Raji (cell line): ENCODE measurements around the gene NSMCE3.

Source experiments
- POLR2A ChIP-seq: IDR thresholded peaks from 2 replicates; pipeline ENCODE4 v1.6.1; 2011; ENCODE audit warnings: low read depth, low read length, control low read depth; ENCODE audit not compliant: insufficient read depth

Gene NSMCE3

DNA sequence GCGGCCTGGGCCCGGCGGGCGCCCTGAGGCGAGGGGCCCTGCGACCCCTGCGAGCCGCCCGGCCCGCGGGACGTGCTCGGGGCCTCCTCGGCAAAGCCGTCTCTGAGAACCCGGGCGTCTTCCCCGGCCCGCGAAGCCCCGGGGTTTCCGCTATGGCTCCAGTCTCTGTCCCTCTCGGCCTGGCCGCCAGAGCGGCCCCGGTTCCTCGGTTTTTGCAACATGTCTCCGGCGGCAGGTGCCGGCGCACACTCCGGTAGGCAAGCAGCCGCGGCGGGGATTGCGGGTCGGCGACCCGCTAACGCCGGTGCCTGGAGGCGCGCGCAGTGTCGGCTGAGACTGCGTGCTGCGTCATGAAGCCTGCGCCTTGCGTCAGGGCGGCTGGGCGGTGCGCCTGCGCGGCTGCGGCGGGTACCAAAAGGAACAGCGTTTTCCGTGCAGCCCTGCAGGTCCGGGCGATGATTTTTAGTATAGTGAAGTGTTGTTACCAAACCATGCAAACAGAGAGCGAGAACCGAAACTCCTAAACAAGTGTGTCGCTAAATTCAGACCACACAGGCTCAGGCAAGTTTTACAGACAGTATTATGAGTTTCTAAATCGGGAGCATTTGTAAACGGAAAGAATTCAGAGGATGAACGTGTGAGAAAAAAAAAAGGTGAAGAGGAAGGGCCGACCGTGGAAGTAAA, at the start of gene NSMCE3:
Gene NSMCE3 (minus strand): TSS at position 338 of the 684 bp plus-strand sequence. CDS start 117 bp downstream, at position 221.
- peak; percentile 81 for TF ChIP-seq POLR2A

DNA sequence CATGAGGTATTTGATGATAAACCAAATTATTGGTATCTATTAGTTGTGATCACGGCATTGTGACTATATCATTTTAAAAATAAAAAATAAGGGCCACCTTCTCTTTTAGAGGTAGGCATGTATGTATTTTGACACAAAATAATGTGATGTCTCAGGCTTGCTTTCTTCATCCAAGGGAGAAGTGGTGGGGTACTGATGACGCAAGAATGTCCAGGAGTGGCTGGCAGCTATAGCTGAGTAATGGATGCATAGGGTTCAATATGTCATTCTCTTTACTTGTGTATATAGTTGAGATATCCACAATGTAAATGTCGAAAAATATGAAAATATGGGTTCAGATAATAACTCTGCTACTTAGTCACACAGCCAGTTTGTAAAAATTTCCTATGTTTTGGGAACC, 46.8 kb upstream of the NSMCE3 start:
- TF ChIP-seq POLR2A, result no peak

DNA sequence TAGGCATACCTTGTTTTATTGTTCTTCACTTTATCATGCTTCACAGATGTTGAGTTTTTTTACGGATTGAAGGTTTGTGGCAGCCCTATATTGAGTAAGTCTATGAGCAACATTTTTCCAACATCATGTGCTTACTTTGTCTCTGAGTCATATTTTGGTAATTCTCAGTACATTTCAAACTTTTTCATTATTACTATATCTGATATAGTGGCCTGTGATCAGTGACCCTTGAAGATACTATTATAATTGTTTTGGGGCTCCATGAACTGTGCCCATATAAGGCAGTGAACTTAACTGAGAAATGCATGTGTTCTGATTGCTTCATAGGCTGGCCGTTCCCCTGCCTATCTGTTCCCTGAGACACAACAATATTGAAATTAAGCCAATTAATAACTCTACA, 42.8 kb upstream of the NSMCE3 start:
- TF ChIP-seq POLR2A, result no peak

DNA sequence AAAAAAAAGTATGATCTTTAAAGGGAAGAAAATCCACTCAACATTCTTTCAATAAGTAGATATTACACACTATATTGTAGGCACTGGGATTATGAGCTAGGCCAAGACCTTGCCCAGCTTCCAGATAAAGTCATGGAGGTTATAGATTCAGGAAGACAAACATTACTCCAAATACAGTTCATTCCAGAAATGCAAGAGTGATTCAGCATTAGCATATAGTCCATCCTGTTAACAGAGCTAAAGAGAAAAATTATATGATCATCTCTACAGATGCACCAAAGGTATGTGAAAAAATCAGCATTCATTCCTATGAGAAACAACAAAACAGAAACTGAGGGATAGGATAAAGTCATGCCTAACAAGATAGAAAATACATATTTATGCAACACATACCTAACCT, 42.1 kb upstream of the NSMCE3 start:
- TF ChIP-seq POLR2A, result no peak

DNA sequence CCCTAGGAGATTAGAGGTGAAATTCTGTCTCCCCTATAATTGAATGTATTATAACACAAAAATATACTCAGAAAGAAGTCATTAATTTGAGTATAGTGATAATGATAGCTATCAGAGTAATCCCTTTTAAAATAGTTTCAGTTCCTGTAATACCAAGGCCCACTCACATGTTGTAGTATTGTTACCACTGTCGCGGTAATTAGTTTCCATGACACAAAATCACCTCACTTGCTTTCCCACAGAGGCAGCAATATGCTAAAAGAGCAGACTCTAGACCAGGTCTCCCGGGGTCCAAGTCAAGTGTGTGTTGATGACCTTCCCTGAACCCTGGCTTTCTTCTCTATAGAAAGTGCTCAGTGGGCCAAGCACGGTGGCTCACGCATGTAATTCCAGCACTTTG, 39.5 kb upstream of the NSMCE3 start:
- TF ChIP-seq POLR2A, result no peak

DNA sequence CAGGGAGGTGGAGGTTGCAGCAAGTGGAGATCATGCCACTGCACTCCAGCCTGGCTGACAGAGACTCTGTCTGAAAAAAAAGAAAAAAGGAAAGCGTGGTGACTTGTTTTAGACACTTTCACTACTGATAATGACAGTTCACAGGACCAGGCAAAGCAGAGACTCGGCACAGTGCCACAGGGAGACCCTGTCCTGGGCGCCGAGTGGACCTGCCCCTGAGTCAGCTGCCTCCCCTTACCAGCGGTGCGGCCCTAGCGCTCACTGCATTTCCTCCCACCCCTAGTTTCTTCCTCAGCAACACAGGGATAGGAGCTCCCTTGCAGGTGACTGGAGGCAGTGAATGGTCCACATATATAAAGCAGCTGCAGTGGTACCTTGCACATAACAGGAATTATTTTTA, 38.7 kb upstream of the NSMCE3 start:
- no peak for TF ChIP-seq POLR2A

DNA sequence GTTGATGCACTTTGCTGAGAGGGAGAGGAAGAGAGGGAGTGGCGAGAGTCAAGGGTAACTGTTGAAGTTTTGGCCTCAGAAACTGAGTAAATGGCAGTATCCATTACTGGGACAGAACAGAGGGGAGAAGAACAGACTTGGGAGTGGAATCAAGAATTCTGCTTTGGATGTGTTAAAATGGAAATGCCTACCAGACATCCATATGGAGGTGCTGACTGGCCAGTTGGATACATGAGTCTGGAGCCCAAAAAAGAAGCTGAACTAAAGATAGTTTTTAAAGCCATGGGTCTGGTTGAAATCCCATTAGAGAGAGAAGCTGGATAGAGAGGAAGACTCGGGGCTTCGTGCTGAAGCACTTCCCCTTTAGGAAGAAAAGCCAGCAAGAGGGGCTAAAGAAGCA, 35.9 kb upstream of the NSMCE3 start:
- TF ChIP-seq POLR2A, result no peak

DNA sequence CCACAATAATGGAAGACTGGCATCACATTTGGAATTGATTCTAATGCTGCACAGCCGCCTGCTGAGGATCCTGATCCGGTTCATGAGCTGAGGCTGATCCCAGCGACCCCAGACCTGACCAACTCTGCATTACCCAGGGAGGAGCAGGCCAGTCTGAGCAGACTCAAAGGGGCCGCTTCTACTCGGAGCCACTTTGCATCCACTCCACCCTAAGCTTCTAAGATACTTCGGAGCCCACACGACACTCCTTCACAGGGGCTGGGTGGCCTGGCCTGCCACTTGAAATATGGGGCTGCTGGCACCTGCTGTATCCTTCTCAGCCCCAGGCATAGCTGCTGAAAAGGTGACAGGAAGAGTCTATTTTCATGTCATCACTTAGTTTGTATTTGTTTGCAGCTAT, 33.2 kb upstream of the NSMCE3 start:
- no peak for TF ChIP-seq POLR2A

DNA sequence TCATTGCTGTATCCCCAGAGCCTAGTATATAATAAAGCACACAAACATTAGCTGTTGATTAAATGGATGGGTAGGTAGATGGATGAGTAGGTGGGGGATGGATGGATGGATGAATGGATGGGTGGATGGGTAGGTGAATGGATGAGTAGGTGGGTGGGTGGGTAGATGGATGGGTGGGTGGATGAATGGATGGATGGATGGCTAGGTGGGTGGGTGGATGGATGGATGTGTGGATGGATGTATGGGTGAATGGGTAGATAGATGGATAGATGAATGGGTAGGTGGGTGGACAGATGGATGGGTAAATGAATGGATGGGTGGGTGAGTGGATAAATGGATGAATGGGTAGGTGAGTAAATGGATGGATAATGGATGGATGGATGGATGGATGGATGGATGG, 30.2 kb upstream of the NSMCE3 start:
- TF ChIP-seq POLR2A, result no peak

DNA sequence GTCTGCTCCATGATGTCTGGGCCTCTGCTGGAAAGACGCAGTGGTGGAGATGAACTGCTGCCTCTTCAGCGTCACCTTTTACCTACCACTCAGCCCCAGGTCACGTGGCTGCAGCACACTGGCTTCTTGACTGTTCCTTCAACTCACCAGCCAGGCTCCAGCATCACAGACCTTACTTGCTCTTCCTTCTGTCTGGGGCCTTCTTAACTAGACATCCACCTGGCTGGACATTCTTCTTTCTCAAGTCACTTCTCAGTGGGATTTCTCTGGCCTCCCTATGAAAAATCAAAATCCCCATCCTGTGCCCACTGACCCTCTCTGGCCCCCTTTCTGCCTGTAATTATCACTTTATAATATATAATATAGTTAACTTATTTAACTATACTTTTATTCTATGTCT, 29.7 kb upstream of the NSMCE3 start:
- no peak for TF ChIP-seq POLR2A

DNA sequence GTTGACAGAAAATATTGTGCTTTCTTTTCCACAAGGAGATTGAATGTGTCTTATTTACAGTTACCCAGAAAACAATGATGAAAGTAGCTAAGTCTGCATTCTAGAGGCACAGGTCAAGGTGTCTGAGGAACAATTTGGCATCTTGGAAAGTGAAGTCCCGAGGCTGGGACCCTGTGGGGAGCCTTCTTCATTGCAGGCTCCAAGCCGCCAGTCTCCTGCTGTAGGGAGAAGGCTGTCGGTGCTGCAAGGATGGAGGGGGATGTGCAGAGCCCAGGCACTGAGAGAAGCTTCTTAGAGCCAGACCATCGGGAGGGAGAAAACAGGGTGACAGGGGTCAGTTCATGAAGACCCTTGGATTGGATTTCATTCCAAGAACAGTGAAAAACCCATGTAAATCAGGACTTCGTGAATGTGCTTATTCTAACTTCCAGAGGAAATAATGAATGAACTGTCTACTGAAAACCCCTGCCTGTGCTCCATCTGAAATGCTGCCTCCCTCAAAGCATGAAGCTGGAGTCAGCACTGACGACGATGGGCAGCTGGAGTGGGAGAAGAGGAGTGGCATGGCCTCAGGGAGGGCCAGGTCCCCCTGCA, 25.2 kb upstream of the NSMCE3 start:
- TF ChIP-seq POLR2A, result no peak

DNA sequence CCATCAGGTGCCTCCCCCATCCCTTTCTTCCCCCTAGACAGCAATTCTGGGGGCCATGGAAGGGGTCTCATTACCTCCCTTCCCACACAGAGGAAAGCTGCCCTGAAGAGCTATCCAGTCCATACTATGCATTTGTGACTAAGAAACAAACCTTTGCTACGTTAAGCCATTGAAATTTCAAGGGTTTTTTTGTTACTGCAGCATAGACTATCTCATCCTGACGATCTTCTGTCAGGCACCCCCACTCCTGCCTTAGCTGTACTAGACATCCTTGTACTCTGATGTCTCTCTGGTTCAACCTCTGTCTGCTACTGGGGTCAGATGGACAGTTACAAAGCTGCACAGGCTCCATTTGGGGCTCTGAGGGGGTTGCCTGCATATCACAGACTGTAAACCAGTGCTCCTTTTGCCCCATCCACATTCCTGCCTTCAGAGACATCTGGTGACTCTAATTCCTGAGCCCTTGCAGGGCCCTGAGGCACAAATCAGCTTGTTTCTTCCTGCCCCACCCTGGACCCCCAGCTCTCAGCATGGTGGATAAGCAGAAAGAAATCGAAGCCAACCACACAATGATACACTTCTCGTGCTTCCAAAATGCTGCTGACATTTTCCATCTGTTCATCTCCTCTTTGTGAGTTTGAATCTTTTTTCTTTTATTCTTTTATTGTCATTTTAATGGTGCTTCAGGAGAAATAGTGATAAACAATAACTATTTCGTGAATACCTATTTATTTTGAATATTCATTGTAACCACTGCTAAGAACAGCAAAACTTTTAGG, 21.6 kb upstream of the NSMCE3 start:
- no peak for TF ChIP-seq POLR2A

DNA sequence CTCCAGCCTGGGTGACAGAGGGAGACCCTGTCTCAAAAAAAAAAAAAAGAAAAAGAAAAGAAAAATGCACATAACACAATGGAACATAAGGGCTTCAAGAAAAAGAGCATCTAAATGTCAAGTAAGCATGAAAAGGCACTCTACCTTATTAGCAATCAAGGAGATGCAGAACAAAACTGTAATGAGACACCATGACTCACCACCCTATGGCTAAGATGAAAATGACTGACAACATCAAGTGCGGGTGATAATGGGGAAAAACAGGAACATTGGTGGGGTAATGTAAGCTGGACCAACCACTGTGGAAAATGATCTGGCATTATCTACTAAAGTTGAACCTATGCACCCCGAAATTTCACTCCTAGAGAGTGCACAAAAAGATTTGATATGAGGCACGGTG, 19.6 kb upstream of the NSMCE3 start:
- TF ChIP-seq POLR2A, result no peak

DNA sequence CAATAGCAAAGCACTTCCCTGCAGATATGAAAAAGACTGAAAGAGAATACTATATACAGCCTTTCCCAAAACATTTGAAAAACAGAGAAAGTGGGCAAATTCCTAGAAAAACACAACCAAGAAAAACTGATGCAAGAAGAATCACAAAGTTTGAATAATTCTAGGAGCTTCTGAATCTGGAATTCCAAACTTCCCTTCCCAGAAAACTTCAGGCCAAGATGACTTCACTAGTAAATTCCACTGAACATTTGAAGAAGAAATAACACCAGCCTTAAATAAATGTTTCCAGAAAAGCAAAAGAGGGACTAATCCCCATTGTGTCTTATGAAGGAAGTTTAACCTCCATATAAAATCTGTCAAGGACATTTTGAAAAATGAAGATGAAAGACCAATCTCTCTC, 15.8 kb upstream of the NSMCE3 start:
- no peak for TF ChIP-seq POLR2A

DNA sequence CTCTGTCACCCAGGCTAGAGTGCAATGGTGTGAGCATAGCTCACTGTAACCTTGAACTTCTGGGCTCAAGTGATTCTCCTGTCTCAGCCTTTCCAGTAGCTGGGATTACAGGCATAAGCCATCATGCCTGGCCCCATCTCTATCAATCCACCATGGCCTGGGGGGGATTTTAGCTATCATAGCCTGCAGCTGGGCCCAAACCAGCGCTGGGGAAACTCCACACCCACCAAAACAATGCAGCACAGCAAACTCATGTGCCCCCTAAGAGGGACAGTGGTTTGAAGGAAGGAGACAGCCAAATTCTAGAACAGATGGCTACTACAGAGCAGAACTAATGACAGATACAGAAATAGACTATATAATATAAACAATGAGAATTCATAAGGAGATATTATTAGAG, 13.8 kb upstream of the NSMCE3 start:
- no peak for TF ChIP-seq POLR2A

DNA sequence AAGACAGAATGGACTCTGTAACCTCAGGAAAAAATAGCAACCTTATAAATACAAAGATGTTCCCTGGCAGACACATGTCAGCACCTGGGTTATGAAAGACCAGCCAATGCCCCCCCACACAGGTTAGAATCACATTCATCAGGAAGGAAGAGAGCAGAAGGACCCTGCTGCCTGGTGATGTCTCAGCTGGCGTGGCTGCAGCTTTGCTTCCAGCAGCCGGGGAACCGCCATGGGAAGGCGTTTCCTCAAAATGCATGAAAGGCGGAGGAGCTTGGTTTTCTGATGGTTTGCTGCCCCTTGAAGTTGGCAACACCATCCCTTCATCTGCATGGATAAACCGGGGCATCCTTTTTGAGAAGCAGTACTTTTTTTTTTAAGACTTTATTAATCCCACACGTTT, 10.9 kb upstream of the NSMCE3 start:
- no peak for TF ChIP-seq POLR2A

DNA sequence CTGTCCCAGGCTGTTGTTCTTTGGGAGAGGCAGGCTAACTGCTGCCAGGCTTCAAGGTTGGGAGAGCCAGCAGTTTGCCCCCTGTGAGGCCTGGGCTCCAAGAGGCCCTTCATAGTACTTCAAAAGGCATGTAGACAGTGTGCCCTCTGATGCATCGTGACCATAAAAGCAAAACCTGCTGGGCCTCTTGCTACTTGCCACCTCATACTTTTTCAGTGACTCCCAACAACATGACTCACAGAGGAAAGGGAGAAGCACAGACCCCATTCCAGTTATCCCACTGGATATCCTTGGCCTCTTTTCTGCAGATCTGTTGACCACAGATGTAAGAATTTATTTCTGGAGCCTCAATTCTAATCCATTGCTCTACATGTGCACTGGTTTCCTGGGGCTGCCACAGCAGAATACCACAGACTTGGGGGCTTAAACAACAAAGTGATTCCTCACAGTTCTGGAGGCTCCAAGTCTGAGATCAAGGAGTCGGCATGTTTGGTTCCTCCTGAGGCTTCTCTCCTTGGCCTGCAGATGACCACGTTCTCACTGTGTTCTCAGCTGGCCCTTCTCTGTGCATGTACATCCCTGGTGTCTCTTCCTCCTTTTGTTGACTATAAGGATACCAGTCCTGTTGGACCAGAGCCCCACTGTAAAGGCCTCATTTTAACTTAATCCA, 8.9 kb upstream of the NSMCE3 start:
- no peak for TF ChIP-seq POLR2A

DNA sequence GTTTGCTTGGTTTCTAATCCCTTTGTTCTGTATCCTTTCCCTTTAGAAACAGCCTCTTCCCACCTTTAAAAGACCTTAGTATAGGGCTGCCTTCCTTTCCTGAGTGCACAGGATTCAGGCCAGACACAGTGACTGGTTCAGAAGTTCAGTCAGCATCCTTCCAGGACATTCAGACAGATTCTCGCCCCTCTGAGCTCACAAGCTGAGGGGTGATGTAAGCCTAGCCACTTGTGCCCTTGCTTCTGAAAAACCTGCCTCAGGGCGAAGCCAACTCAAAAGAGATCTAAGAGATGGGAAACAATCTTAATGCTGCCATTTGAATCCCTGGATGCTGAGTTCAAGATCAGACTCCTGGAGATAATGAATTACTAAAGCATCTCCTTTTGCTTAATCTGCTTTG, 6.7 kb upstream of the NSMCE3 start:
- TF ChIP-seq POLR2A, result no peak
